COR-L47 (cell line): Measurements from ENCODE around the gene DEPDC1B.
"Not testable (repeated sequence)": the region's sequence is repeated elsewhere in the genome, so short reads cannot be mapped to it uniquely, and the experiment has no call there.

ENCODE experiments used
- DNase-seq: peaks from one replicate; lab custom pipeline; 2025; lab: John Stamatoyannopoulos, UW

The DEPDC1B gene

DNA sequence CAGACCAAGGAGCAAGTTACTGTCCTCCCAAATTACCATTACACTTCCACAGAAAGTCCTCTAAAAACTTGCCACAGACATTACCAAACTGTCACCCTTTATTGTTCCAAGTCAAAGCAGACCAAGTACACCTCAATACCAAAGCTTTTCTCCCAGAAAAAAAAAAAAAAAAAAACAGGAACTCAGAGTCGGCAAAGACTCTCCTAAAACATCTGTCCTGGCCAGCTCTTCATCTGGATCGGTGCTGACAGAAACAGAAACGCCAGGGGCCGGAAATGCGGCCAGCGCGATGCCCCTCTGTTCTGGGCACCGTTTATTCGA is 718 bp downstream of the DEPDC1B start:
- DNase-seq, result no peak

DNA sequence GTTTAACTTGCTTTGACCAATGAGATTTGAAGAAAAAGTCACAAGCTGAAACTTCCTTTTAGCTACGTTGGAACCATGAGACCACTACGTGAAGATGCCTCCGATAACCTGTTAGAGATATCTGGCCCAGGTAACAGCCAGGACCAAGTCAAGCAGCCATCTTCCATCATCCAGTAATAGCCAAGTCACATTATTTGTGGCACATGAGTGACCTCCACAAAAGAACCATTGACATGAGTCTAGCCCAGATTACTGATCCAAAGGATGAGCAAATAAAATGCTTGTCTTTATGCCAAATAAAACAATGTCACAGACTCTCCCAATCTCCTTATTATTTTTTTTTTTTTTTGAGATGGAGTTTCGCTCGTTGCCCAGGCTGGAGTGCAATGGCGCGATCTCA is 1.6 kb downstream of the DEPDC1B start:
- DNase-seq, result no peak

DNA sequence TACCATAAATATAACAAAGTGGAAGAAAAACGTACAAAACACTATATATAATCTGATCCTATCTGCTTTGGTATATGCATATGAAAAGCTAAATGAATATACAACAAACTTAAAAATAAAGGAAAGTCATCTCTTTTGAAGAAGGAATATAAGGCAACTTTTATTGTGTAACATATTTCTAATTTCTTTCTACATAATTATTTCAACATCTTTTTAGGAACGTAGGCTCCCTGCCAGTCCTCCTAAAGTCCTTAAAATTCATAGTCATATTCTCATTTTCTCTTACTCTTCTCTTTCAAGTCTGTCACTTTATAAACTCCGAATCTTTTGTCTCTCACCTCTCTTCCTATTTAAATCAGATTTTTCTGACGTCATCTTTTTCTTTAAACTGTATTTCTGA is 9.6 kb downstream of the DEPDC1B start:
- no peak for DNase-seq

DNA sequence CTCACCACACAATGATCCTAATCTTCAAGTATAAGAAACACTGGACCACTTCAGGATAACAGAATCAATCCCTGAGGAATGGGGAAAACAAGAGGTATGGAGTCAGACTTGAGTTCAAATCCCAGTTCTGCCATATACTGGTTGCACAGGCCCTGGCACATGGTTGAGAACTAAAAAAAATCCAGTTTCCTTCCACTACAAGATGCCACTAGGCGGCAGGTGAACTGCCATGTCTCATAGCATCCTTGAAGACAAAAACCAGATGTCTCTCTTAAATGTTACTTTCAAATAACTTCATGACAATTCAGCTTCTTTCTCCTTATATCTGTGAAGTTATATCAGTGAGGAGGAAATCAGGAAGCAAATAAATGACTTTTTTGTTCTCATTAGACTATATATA is 11.0 kb downstream of the DEPDC1B start:
- DNase-seq, result no peak

DNA sequence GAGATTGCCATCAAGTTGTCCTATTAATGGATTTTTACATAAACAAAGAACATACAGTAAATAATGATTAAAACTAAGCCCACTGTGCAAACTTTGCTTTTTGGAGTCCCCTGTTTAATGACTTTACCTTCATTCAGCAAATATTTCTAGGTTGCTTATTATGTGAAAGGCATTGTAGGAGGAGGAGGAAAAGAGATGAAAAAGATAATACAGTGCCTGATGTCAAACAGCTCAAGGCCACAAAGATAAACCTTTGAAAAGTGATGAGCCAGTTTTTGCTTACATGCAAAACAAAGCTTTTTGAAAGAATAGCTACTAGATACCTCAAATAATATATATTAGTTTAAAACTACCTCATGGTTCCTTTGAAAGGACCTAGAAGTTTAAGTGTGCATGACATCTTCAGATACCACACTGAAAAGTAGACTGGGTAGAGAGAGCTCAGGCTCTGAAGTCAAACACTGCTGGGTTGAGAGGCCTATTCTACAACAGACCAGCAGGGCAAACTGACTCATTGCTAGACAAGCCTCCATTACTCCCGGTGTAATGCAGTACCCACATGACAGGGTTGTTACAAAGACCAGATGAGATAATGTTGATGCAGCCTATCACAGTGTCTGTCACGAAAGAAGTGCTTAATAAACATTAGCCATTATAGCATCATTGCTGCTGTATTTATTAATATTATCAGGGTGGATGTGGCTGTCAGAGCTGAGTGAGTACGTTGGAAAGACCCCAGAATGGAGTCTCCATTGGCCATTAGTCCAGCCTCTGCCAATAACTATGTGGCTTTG is 11.8 kb downstream of the DEPDC1B start:
- no peak for DNase-seq

DNA sequence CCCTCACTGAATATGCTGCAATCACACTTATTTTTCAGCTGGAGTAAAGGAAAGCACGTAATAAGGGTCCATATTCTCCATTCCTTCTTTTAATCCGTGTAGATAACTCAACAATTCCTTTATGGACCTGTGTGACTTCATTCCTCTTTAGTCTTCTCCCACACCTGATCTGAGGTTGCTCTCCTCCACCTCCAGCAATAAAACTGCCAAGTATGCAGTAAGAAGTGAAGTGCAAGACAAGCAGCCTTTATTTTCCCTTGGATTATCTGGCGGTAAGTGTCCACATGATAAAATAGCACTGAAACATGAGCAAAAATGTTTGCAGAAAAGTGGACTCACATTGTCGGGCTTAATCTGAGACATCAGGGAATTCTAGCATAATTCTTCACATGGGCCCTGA is 13.8 kb downstream of the DEPDC1B start:
- no peak for DNase-seq

DNA sequence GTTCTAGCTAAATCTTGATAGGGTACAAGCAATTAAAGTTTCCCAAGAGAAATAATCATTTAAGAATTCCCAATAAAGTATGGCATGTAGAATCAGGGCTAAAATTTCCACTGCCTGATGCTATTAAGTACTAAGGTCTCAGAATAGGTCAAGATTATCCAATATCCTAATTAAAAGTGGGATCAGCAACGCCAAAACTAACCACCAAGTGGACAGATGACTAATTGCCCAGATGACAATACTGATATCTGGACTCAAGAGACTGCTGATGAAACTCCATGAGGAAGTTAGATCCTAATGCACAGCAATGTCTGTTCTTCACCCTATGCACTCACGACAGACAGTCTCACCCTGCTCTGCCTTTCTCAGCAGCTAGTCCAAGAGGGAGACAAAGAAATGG is 14.3 kb downstream of the DEPDC1B start:
- no peak for DNase-seq

DNA sequence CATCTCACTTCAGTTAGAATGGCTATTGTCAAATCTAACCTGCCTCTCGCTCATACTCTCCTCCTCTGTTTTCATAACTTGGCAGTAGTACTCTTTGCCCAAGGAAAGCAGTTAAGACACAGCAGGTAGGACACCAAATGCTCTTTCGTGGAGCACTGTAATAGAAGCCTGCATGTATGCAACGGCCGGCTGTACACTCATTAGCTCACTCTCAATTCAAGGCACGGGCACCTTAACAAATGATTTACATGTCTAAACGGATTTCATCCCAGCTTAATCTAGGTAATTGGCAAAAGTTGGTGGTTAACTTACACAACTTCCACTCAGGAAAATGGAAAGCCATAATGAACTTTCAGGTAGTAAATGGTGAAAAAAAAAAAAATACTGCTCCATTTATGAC is 14.9 kb downstream of the DEPDC1B start:
- DNase-seq, result no peak

DNA sequence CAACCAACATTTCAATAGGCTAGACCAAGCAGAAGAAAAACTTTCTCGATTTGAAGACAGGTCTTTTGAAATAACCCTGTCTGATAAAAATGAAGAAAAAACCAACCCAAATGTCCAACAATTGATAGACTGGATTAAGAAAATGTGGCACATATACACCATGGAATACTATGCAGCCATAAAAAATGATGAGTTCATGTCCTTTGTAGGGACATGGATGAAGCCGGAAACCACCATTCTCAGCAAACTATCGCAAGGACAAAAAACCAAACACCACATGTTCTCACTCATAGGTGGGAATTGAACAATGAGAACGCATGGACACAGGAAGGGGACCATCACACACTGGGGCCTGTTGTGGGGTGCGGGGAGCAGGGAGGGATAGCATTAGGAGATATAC is 18.0 kb downstream of the DEPDC1B start:
- DNase-seq, result not testable (repeated sequence)

DNA sequence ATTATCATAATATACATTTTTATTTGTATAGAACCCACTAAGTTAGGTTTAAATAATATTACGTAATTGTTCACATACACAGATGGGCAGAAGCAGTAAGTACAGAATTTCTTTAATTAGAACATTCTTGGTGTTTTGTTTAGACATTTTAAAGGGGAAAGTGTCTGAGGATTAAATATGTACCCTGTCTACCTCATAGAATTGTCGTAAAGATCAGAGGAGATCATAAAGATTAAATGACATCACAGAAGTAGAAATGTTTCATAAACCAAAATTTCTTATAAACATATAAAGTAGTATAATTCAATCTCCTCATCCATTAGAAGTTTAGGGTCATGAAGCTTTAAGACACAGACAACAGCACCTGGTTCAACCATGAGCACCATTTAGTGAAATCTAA is 20.1 kb downstream of the DEPDC1B start:
- no peak for DNase-seq

DNA sequence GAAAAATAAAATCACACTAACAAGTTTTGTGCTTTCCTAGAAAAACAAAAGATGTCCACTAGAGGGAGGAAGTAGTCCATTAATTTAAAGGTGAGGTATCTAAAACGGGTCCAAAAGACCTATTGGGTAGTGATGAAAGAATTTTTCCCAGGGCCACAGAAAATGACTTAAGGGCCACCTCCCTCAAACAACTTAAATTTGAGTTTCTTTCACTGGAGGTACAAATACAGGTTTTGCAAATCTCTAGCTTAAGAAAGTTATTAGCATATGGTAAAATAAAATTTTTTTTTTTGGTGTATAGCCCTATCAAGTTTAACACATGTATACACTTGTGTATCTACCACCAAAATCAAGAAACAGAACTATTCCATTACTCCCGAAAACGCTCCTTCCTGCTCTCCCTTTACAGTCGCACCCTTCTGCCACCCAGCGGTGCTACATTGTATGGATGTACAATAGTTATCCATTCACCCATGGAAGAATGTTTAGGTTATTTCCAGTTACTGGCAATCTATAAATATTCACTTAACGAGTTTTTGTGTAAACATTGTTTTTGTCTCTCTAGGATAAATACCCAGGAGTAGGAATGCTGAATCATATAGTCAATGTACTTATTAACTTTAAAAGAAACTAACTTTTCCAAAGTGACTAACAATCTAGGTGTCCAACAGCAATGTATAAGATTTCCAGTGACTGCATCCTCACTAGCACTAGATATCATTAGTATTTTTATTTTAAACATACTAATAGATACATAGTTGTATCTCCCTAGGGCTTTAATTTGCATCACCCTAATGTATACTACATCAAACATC is 21.9 kb downstream of the DEPDC1B start:
- peak; percentile 5 for DNase-seq

DNA sequence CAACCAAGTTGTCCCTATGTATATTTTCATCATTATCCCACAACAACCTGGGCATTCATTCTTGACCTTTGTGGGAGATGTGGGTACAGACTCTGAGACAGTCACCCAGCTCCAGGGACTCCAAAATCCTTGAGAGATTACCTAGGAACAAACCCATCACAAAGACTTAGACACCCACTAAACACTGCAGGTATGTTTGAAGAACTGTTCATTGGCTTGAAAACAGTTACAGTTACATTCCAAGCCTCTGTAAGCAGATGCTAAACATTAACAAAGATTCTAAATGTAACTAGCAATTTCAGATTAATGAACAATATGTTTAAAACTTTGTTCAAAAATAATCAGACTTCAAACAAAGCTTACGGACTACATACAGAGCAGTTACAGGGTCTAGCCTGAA is 24.7 kb downstream of the DEPDC1B start:
- no peak for DNase-seq

DNA sequence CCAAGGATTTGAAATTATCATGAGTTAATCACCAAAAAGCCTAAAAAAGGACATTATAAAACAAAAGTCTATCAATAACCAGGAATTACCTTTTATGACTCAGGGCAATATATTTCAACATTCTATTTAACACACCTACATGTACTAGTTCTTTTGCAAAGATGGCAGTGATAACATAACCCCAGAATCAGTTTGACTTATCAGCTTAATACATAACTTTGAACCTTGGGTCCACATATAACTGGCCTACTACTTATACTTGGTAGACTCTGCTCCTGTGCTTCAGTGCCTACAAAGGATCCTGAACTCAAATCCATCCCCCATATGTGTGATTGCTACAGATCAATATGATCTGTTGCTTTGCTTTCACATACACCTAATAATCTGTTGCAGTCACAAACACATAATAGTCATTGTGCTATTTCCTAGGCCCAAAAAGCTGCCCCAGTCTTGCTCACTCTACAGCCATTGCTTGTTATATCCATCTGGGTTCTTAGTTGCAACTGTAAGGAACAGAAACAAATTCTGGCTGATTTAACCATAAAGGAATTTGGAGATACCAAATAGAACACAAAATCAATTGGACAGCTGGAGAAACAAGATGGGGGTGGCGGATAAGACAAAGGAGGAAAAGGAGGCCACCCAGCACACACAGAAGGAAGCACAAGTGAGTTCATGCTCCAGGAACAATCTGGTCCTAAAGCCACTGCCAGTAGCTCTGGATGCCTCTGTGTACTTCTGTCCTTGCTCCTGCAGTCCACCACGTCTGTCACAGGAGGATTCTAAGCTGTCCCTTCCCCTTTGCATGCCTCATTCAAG is 25.5 kb downstream of the DEPDC1B start:
- no peak for DNase-seq

DNA sequence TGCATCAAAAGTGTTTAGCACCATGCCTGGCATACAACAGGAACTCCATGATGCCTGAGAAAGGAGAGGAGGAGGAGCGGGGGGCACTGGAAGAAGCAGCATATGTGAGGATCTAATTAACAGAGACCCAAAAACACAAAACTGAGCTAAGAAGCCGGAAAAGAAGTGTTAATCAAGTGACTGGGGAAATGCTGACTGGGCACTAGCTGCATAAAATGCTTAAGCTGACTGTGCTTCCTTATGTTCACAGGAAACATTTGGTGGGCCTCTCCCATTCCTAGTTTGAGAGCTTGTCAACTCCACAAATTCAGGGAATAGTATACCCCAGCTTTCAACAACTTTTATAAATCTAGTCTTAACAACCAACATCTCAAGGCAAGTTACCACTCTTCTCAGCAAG is 26.6 kb downstream of the DEPDC1B start:
- no peak for DNase-seq

DNA sequence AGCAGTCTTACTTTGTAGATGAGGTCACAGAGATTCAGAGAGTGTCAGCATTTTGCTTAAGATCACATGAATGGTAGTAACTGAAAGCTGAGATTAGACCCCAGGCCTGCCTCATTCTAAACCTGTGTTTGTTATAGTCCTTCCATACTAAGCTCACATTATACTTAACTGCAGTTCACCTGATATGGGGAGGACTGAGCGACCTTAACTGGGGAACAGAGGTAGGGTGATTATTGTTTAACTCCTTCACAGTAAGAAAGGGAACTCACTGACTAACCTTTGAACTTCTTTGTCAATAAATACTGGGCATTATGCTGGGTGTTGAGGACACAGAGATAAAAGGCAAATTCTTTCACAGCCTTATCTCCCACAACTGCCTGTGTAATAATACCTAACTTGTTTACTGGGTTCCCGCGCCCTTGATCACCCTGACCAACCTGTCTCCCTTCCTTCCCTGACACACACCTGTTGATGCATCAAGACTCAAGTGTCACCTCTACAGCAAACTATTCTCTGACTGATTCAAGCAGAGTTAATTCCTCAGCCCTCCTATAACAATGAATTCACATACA is 27.2 kb downstream of the DEPDC1B start:
- no peak for DNase-seq

DNA sequence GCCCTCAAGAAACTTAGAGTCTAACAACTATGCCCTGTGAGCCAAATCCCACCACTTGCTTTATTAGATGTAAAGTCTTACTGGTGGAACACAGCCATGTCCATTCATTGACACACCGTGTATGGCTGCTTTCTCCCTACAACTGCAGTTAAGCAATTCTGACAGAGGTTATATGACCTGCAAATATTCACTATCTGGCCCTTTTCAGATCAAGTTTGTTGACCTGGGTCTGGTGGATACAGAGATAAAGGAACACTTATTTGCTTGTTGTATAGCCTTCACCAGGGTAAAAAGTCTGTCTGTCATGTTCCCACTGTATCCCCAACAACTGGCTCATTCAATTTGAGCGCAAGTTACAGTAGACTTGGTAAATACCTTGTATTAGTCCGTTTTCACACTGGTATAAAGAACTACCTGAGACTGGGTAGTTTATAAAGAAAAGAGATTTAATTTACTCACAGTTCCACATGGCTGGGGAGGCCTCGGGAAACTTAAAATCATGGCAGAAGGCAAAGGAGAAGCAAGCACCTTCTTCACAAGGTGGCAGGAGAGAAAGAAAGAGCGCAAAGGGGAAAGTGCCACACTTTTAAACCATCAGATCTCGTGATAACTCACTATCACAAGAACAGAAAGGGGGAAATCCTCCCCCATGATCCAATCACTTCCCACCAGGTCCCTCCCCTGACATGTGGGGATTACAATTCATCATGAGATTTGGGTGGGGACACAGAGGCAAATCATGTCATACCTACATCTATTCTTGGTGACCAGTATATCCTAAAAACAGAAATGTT is 27.9 kb downstream of the DEPDC1B start:
- DNase-seq, result no peak

DNA sequence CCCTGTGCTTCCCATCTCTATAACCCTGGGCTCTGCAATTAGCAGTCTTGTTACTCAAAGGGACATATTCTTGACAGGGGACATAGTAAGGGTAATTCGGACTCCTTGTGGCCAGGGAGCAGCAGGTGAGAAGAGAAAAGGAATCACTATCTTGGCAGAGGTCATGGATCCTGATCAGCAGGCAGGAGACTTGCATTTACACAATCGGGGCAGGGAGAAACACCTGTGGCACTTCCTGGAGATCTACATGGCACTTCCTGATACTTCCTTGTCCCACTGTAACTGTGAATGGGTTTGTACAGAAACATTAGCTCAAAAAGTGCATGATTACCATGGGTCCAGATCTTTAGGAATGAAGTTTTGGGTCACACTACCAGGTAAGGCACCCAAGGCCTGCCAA is 29.2 kb downstream of the DEPDC1B start:
- no peak for DNase-seq

DNA sequence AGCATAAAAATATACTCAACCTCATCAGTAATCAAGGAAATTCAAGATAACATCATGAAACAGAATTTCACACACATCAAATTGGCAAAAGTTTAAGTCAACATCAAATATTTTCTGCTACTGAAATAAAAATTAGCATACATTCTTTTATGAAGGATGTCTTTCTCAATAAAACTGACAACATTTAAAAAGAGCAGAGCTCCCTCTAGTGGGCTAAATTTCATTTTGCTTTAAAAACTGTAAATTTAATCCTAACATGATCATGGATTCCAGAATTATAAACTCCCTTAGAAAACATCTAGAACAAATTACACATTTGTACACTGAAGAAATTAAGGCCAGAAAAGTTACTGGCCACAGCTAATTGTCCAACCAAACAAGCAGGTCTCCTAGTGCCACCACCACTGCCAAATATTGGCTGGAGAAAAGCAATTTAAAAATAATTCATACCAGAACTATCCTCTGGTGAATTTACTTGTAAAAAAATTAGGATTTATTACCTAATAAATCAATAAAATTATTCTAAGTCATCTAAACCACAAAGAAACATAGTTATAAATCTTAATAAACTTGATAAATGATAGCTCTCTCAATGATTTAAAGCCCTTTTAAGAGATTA is 31.2 kb downstream of the DEPDC1B start:
- peak; percentile 22 for DNase-seq

DNA sequence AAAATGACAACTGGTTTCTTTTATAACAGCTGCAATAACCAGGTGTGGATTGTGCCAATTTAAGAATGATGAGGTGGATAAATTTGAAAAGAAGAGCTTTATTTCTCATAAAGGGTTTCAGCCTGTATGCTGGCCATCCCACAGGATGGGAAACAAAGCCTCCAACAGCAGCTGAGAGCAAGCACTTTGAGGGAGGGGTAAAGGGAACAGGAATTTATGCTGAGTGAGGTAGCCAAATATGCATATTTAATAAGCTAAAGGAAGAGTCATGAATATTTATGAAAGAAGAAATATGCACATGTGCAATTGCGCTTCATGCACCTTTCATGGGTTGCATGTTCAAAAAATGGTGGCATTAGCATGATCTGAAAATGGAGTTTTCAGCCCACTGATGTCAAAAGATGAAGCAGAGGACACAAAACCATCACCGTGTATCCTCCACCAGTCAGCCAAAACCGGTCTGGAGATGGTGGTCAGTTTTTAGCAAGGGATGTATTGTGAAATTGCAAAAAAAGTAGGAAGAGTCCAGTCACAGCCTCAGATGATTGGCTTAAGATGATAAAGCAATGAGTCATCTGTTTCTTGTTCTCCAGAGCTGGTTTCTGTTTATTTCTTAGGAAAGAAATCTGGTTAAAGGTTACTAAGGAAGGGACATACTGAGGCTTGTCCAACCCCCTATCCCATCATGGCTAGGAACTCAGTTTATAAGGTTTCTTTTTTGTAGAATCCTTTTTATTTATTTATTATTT is 47.9 kb downstream of the DEPDC1B start:
- DNase-seq, result no peak

DNA sequence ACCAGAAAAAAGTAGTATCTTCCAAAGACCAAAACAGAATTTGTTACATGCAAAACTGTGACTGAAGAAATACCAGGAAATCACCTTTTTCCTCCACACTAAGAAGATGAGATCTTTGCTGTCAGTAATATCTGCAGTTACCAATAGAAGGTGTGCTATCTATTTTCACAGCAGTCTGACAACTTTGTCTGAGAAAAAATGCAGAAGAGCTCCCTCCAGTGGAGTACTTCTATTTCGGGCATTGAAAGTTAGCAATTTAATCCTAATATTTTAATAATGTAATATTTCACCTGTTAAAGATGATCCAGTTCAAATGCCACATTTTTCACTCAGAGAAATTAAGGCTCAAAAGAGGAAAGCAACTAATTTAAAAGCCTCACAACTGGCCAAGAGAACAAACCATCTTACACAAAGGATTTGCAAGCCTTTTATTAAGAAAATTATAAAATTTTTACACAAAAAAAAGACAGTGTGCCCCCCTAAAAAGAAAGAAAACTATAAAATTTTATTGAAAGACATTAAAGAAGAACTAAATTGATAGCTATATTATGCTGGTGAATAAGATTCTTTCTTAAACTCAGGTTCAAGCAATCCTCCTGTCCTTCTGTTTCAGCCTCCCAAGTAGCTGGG is 50.6 kb downstream of the DEPDC1B start:
- peak; percentile 55 for DNase-seq
